Muscle layer of colon (tissue), 2 donors: ENCODE measurements around the gene RBP3.

Experiments
- H3K27ac ChIP-seq: one replicate; pipeline ENCODE4 v1.7.0; 2013; ENCODE audit warnings: low read depth, mild to moderate bottlenecking, low read length, moderate library complexity
- H3K27me3 ChIP-seq, 2 donors: one replicate each; pipeline ENCODE4 v1.7.0; 2013; ENCODE audit warnings: low read length in 2 of 2, mild to moderate bottlenecking in 2 of 2; ENCODE audit not compliant: insufficient read depth in 2 of 2, control insufficient read depth in 1 of 2
- H3K36me3 ChIP-seq: one replicate; pipeline ENCODE4 v1.7.0; 2013; ENCODE audit warnings: mild to moderate bottlenecking, low read length; ENCODE audit not compliant: insufficient read depth
- H3K4me1 ChIP-seq: one replicate; pipeline ENCODE4 v1.7.0; 2013; ENCODE audit warnings: mild to moderate bottlenecking, low read length; ENCODE audit not compliant: insufficient read depth
- H3K4me3 ChIP-seq, 2 donors: one replicate each; pipeline ENCODE4 v1.7.0; 2013; ENCODE audit warnings: low read length in 2 of 2, low read depth in 1 of 2, mild to moderate bottlenecking in 1 of 2, moderate library complexity in 1 of 2
- H3K9ac ChIP-seq: one replicate; pipeline ENCODE4 v1.7.0; 2013; ENCODE audit warnings: low read length
- H3K9me3 ChIP-seq: one replicate; pipeline ENCODE4 v1.7.0; 2013; ENCODE audit warnings: mild to moderate bottlenecking, low read length
- donor health status: abdominal sarcoma.
- donor health status: Adenocarcinoma of cecum.

The RBP3 gene

GRCh38 chr10:47351899-47352815 lies 4.0 kb downstream of the RBP3 start:
- Histone ChIP-seq H3K4me1 (no peaks in the 10 kb centered on the region), H3K27me3 (no peaks in the 10 kb centered on the region), H3K9me3 (no peaks in the 10 kb centered on the region), H3K27ac (no peak overlapping the region), H3K36me3 (no peaks in the 10 kb centered on the region), H3K4me3 (no peak overlapping the region), H3K9ac (no peak overlapping the region)

DNA sequence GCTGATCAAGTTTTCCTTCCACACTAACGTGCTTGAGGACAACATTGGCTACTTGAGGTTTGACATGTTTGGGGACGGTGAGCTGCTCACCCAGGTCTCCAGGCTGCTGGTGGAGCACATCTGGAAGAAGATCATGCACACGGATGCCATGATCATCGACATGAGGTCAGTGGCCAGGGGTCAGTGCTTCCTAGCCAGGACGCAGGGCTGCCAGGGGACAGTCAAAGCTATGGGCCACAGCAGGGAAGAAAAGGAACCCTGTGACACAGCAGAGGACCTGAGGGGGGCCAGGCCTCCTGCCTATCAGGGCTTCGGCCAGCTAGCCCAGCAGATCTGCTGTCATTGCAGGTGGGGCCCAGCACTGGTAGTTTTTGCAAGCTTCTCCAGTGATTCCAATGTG lies 5.2 kb downstream of the RBP3 start:
- no peaks in the 10 kb centered on the region for H3K4me1 ChIP-seq
- H3K9ac ChIP-seq, result no peak overlapping the region
- H3K4me3 ChIP-seq, result no peak overlapping the region
- H3K36me3 ChIP-seq, result no peaks in the 10 kb centered on the region
- no peak overlapping the region for H3K27ac ChIP-seq
- no peaks in the 10 kb centered on the region for H3K27me3 ChIP-seq
- no peaks in the 10 kb centered on the region for H3K9me3 ChIP-seq

- H3K9ac ChIP-seq, result no peak overlapping the region
Observed at GRCh38 chr10:47354165-47354564, 6.0 kb downstream of the RBP3 start.

GRCh38 chr10:47354900-47355299 lies 6.7 kb downstream of the RBP3 start:
- Histone ChIP-seq H3K27ac (no peak overlapping the region), H3K36me3 (no peaks in the 10 kb centered on the region), H3K4me3 (no peak overlapping the region), H3K9ac (no peak overlapping the region), H3K27me3 (no peaks in the 10 kb centered on the region), H3K4me1 (no peaks in the 10 kb centered on the region), H3K9me3 (no peaks in the 10 kb centered on the region)

More at GRCh38 chr10:47354165-47354564, 6.0 kb downstream of the RBP3 start:
- Histone ChIP-seq H3K27me3 (no peaks in the 10 kb centered on the region), H3K36me3 (no peaks in the 10 kb centered on the region), H3K9me3 (no peaks in the 10 kb centered on the region), H3K4me3 (no peak overlapping the region), H3K4me1 (no peaks in the 10 kb centered on the region), H3K27ac (no peak overlapping the region)

DNA sequence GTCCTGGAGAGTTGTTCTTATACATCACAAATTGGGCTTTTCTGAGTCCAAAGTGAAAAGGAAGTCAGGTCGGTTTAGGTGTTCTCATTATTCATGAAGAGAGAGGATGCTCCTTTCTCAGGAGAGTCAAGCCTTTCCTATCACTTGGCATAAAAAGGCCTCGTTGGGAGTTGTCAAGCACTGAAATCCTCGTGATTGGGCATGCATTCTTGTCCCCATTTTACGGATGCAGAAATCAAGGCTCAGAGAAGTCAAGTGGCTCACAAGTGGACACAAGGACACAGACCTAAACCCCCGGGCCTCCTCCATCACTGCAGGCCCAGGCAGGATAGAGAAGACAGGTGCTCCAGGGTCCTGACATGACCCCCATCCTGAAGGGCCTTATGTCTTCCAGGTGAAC lies 8.5 kb downstream of the RBP3 start:
- Histone ChIP-seq H3K9me3 (no peaks in the 10 kb centered on the region), H3K4me3 (no peak overlapping the region), H3K36me3 (no peaks in the 10 kb centered on the region), H3K9ac (no peak overlapping the region), H3K27ac (no peak overlapping the region), H3K27me3 (no peaks in the 10 kb centered on the region), H3K4me1 (no peaks in the 10 kb centered on the region)

DNA sequence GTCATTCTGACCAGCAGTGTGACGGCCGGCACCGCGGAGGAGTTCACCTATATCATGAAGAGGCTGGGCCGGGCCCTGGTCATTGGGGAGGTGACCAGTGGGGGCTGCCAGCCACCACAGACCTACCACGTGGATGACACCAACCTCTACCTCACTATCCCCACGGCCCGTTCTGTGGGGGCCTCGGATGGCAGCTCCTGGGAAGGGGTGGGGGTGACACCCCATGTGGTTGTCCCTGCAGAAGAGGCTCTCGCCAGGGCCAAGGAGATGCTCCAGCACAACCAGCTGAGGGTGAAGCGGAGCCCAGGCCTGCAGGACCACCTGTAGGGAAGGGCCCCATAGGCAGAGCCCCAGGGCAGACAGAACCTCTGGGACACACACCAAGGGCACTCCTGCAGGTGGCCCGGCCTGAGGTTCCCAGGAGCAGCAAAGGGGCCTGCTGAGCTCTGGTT lies 9.0 kb downstream of the RBP3 start:
- Histone ChIP-seq H3K9ac (no peak overlapping the region), H3K27me3 (no peaks in the 10 kb centered on the region), H3K4me3 (no peak overlapping the region), H3K36me3 (no peaks in the 10 kb centered on the region), H3K9me3 (no peaks in the 10 kb centered on the region), H3K4me1 (no peaks in the 10 kb centered on the region), H3K27ac (no peak overlapping the region)

DNA sequence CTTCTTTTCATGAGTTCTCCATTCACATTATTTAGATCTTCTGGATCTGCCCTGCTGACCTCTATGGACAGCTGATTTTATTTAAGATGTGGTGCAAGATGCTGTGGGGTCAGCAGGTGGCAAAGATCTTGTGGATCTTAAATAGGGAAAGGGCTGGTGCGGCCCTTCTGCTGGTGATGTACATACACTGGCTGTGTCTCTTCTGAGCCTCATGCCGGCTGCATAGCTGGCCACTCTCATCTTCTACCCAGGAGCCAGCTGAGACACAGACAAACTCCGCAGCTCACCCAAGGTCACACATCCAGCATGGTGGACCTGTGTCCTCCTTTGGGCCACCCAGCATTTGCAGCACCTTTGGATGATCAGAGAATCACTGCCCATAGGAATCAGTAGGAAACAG lies 9.7 kb downstream of the RBP3 start:
- H3K4me3 ChIP-seq, result no peak overlapping the region
- H3K27me3 ChIP-seq, result no peaks in the 10 kb centered on the region
- H3K9me3 ChIP-seq, result no peaks in the 10 kb centered on the region
- H3K4me1 ChIP-seq, result no peaks in the 10 kb centered on the region
- no peak overlapping the region for H3K27ac ChIP-seq
- H3K36me3 ChIP-seq, result no peaks in the 10 kb centered on the region
- H3K9ac ChIP-seq, result no peak overlapping the region

- Histone ChIP-seq H3K4me1 (no peaks in the 10 kb centered on the region), H3K27ac (no peak overlapping the region), H3K9ac (no peak overlapping the region), H3K27me3 (no peaks in the 10 kb centered on the region), H3K4me3 (no peak overlapping the region), H3K9me3 (no peaks in the 10 kb centered on the region), H3K36me3 (no peaks in the 10 kb centered on the region)
Observed at GRCh38 chr10:47358457-47358856, 10.3 kb downstream of the RBP3 start.

GRCh38 chr10:47359101-47359500 lies 10.9 kb downstream of the RBP3 start:
- Histone ChIP-seq H3K27ac (no peak overlapping the region), H3K9me3 (no peaks in the 10 kb centered on the region), H3K9ac (no peak overlapping the region), H3K4me3 (no peak overlapping the region), H3K27me3 (no peaks in the 10 kb centered on the region), H3K36me3 (no peaks in the 10 kb centered on the region), H3K4me1 (no peaks in the 10 kb centered on the region)

DNA sequence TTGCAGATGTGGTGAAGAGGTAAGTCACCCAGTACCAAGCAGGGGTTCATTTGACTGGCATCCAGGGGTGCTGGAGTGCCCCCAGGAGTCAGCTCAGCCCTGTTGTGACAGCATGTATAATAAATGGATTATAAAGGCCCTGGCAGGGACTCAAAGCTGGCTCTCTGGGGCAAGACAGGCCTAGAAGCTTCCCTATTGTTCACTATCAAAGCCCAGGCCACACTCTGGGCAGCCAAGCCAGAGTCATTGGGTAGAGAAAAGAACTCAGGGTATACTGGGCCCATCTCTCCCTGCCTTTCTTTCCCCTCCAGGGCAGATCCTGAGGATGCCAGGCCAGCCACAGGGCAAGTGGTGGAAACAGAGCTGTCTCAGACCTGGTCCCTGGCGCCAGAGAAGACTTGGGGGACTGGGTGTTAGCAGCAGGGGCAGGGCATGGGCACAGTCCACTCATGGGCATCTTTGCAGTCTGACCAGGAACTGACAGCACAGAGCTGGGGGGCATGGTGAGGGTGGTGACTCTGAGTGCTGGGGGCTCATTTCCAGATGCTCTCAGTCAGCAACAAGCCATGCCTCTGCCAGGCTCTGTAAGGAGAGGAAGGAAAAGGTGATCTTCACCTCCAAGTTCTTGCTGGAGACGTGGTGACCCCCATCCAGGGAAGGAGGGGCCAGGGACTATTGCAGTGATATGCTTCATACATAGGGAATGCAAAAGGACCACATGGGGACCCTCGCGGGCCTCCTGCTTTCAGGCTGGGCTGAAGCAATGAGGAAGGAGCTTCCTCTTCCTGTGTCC lies 11.7 kb downstream of the RBP3 start:
- no peak overlapping the region for H3K4me3 ChIP-seq
- no peaks in the 10 kb centered on the region for H3K4me1 ChIP-seq
- H3K27ac ChIP-seq, result no peak overlapping the region
- H3K9ac ChIP-seq, result no peak overlapping the region
- H3K36me3 ChIP-seq, result no peaks in the 10 kb centered on the region
- H3K9me3 ChIP-seq, result no peaks in the 10 kb centered on the region
- no peaks in the 10 kb centered on the region for H3K27me3 ChIP-seq

DNA sequence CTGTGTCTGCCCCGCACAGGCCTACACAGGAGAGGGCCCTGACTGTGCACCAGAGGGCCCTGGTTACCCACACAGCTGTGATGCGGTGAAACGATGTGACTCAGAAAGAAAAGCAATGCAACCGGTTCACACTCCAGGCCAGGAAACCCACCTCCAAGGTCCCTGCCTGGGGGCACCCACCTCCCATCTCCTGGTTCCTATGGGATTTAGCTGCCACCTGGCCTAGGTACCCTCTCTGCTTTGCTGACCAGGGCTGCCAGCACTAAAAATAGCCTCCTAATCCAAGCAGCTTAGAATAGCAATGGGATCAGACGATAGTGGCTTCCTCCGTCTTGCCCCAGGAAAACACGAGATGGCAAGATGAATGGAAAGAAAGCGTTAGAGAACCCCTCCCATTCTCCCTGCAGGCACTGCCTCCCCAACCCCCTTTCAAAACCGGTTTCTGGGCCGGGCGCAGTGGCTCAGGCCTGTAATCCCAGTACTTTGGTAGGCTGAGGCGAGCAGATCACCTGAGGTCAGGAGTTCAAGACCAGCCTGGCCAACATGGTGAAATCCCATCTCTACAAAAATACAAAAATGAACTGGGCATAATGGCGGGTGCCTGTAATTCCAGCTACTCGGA lies 12.4 kb downstream of the RBP3 start:
- Histone ChIP-seq H3K27me3 (no peaks in the 10 kb centered on the region), H3K36me3 (no peaks in the 10 kb centered on the region), H3K4me1 (no peaks in the 10 kb centered on the region), H3K9me3 (no peaks in the 10 kb centered on the region), H3K9ac (no peak overlapping the region), H3K4me3 (no peak overlapping the region), H3K27ac (no peak overlapping the region)
